HG02798 (cell line): Measurements from ENCODE around the gene ADCY5.

ENCODE experiments used
- ATAC-seq: cut with Tn5 transposase; IDR thresholded peaks from one replicate; pipeline ENCODE4 v1.9.1; 2021; ENCODE audit warnings: mild to moderate bottlenecking; ENCODE audit not compliant: unreplicated experiment, poor library complexity

The ADCY5 gene

DNA sequence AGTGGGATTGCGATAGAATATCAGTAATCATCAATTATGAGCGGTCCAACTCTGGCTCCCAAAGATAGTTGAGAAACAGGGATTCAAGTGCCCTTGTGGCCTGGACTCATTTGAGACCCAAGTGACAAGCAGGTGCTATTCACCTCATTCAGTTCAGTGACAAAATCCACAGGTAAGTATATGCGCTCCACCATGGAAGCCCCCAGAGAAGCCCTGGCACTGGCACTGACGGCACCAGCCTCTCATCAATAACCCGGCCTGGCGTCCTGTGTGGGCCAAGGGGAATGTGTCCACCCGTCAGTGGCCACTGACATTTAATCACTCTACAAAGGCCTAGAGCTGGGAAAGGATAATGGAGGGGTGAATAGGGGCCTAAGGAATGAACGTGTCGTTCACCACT is 117.2 kb downstream of the ADCY5 start:
- ATAC-seq, result no peak

DNA sequence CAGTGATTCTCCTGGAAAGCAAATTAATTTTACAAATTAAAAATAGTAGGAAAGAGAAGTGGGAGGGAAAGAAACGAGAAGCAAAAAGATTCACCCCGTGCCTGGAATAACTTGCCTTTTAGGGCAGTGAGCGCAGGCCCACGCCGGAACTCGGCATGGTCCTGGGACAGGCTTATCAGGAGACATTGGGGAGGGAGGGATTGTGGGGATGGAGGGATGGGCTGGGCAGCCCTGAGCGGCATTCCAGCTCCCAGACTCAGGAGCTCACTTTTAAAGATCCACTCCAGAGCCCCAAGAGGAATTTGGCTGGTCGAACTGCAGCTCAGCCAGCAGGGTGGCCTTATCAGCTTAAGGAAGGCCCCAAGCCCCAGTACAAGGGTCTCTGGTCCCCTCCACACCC is 117.9 kb downstream of the ADCY5 start:
- ATAC-seq, result no peak

- no peak for ATAC-seq
These were observed 118.4 kb downstream of the ADCY5 start for GRCh38 chr3:123330441-123330991.

DNA sequence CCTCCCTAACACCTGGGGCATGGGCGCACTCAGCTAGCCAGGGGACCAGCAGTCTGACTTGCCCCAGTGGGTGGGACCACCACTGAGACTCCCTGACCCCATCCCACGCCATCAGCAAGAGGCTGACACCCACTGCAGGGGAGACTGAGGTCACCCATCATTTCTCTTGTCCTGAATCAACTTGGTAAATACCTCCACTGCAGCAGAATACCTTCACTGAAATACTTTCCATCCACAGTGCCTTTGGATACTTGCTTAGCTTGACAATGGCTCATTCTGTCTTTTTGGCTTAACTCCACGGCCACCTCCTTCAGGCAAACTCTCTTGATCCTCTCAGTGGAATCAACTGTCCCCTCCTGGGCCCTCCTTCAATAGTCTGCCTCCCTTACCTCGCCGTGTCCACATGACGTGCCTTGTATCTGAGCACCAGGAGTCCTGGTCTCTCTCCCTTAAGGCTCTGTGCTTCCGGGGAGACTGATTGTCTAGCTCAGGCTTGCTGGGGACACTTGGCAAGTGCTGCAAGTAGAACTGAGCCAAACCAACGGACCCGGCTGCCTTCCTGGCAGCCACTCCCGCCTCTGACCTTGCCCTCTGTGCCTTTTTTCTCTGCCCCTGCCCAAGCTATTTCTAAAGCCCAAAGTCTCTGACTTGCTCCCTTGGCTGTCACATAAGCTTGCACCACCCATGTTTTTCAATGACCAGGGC is 119.1 kb downstream of the ADCY5 start:
- no peak for ATAC-seq

- peak; percentile 75 for ATAC-seq
These were observed 119.8 kb downstream of the ADCY5 start for GRCh38 chr3:123328851-123329635.

GRCh38 chr3:123327956-123328850 is 120.7 kb downstream of the ADCY5 start:
- ATAC-seq, result no peak

DNA sequence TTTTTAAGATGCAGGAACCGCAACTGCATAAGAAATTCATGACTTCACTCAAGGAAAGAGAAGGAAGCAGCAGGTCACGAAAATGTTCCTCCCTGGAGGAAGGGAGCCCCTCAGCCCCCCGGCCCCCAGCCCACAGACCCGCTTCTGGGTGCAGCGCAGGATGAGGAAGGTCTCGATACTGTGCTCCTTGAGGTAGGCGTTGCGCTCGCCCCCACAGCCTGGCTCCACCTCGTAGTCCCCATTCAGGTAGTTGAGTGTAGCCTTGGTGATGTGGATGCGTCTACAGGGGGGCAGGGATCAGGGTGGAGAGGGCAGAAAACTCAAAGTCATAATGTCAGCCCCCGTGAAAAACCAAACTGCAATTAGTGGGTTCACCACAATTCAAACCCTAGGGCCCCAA is 121.4 kb downstream of the ADCY5 start:
- ATAC-seq, result no peak

GRCh38 chr3:123326531-123326930 is 122.4 kb downstream of the ADCY5 start:
- ATAC-seq, result no peak

DNA sequence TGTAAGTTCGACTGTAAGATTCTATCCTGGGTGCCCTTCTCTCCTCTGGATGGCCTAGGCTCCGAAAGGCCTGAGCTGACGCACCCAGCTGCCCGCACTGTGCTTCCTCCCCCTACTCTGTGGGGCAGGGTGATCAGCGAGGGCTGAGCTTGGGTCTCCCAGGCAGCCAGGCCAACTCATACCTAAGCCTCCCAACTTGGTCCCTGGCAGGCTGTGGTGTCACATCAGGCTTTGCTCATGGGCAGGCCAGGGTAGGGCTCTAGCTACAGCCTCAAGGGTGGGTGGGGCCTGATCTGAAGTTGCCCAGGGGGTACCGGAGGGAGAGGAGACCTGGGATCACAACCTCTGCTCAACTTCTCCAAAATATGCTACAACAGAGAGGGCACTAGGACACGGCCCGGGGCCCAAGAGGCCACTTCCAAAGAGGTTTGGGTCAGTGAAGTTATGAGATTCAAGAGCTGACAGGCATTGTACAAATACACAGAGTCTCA is 123.1 kb downstream of the ADCY5 start:
- no peak for ATAC-seq

DNA sequence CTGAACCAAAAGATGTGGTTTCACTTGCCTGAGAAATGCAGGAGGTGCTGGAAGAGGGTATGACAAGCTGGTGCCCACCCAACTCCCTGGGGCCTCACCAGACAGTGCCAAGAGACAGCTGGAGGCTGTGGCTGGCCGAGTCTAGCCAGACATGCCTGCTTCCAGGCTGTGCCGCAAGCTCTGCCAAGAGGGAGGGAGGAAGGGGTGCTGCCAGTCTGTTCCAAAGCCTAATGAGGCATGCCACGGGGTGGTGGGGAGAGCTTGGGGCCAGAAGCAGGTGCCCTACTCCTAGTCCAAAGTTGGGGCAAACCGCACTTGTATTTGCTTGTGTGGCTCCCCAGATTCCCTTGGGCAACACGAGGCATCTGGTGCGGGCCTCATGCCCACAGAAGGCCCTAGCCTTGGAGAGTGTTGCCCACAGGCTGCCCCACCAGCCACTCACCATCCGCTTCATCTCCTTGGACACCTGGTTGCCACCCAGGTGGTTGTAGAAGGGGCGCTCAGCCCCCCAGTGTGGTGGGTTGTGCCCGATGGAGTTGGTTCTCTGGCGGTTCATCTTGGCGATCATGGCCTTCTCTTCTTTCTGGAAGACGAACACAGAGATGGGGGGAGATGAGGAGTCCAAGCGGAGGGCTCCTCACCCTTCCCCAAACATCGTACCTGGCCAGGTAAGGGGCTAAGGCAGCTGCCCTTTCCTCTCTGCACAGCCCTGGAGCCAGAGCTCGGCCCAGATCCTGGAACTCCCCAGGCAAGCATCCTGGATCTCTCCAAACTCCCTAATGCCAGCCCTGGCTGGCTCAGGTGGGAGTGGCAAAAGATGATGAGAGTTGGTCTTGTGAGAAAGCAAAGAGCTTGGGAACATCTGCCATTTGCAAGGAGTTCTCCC is 123.8 kb downstream of the ADCY5 start:
- ATAC-seq, result no peak

DNA sequence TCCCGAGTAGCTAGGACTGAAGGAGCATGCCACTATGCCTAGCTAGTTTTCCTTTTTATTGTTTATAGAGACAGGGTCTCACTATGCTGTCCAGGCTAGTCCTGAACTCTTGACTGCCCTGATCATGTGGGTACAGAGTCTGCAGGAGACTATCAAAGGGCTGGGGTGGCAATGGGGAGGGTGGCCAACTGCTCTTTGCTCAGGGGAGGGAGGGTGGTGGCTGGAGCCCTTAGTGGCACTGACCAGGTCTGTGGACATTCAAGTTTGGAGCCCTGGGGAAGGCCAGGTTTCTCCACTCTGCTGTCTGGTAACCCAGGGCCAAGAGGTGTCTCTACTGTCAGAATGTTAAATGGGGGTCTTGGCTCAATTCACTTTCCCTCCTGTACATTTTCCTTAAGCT is 125.1 kb downstream of the ADCY5 start:
- no peak for ATAC-seq

GRCh38 chr3:123322866-123323265 is 126.0 kb downstream of the ADCY5 start:
- ATAC-seq, result no peak

GRCh38 chr3:123321806-123322205 is 127.1 kb downstream of the ADCY5 start:
- no peak for ATAC-seq

DNA sequence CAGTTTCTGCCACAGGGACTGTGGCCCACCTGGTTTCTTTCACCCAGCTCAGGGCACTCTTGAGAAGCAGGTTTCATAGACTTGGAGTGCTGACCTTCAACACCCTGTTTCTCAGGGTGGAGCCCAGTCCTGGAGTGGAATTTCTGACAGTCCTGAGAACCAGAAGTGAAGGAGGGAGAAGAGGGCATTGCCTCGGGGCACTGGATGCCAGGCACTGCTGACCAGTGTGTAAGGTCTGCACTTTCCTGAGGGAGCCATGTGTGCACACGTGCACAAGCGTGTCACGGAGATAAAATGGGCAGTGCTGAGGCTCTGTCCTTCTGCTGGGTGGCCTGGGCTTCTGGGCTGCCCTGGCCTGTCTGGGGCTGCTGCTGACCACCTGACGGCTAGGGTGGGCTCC is 128.7 kb downstream of the ADCY5 start:
- no peak for ATAC-seq

DNA sequence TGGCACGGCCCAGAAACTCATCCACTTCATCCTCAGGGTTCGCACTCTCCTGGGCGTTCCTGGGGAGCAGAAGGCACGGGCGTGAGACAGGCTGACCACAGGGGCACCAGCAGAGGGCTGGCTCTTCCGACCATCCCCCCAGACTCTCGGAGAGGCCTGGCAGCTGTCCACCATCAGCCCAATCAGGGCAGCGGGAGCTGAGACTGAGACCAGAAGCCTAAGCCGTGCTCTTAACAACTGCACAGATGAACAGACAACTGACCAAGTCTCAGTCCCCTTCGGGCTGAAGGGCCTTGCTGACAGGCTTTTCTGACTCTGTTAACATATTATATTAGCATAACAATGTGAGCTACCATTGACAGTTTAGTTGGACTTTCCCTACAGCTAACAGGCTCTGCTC is 129.1 kb downstream of the ADCY5 start:
- ATAC-seq, result no peak

GRCh38 chr3:123318374-123318773 is 130.5 kb downstream of the ADCY5 start:
- no peak for ATAC-seq

GRCh38 chr3:123317716-123318115 is 131.2 kb downstream of the ADCY5 start:
- ATAC-seq, result no peak

DNA sequence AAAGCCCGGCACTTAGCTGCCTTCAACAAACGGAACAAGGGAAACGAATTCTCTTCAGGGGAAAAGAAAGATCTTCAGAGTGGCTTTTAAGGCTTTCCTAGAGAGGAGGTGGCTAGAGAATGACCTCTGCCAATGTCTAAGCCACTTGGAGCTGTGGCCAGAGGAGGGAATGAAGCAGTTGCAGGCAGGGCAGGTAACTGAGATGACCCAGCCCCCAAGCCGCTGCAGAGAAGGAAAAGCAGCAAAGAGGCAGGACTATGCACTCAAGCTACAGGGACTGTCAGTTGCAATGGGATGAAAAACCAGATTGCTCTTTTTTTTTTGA is 133.7 kb downstream of the ADCY5 start:
- ATAC-seq, result no peak

DNA sequence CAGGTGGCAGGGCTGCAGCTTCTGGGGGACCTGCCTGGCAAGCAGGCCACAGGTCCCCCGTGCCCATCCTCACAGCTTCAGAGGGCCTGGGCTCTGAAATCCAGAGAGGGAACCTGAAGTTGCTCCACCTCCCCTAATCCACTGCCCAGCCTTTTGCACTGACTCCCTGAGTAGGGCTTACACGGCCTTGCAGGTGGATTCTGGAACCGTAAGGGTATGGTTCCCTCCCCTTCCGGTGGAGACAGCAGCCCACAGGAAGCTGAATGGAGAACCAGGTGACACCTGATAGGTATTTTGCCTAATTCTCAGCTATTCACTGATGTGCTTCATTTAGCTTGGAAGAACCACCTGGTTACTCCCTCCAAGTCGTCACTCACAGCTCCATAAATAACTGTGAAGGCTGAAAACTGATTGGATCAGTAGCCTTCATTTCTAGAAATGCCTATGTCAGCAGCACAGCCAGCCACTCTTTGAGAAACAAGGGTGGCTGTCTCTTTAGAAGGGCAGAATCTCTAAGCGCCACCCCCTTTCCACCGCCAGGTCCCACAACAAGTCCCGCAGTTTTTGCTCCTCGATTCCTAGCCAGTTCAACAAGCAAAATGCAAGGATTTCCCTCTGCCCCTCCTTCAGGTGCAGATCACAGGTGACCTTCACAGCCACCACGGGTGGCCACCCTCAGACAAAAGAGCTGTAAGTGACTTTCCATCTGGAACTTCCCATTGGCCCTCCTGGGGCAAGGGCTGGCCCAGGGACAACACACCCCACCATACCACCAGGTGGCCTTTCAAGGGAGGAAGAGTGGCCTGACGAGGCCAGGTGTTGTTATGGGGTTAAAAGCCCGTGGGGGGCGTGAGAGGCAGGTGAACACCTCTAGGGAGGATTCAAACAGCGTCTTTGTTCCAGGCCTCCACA is 134.3 kb downstream of the ADCY5 start:
- ATAC-seq, result no peak
